Stomach smooth muscle (tissue), 2 donors: ENCODE results near the gene SDHD.
"Not testable (repeated sequence)": the region's sequence is repeated elsewhere in the genome, so short reads cannot be mapped to it uniquely, and the experiment has no call there.

Experiments
- H3K27ac ChIP-seq: one replicate; pipeline ENCODE4 v1.7.0; 2013; ENCODE audit warnings: mild to moderate bottlenecking, low read length, inconsistent platforms
- H3K27me3 ChIP-seq, 2 donors: one replicate each; pipeline ENCODE4 v1.7.0; 2013; ENCODE audit warnings: low read length in 2 of 2; ENCODE audit not compliant: insufficient read depth in 2 of 2, control insufficient read depth in 1 of 2
- H3K36me3 ChIP-seq, 2 donors: one replicate each; pipeline ENCODE4 v1.7.0; 2013; ENCODE audit warnings: low read length in 2 of 2; ENCODE audit not compliant: control insufficient read depth in 2 of 2, insufficient read depth in 2 of 2
- H3K4me1 ChIP-seq: one replicate; pipeline ENCODE4 v1.7.0; 2013; ENCODE audit warnings: low read length; ENCODE audit not compliant: control insufficient read depth, insufficient read depth
- H3K4me3 ChIP-seq, 2 donors: one replicate each; pipeline ENCODE4 v1.7.0; 2013; ENCODE audit warnings: low read length in 2 of 2
- H3K9ac ChIP-seq, 2 donors: one replicate each; pipeline ENCODE4 v1.7.0; 2013; ENCODE audit warnings: low read length in 2 of 2, mild to moderate bottlenecking in 1 of 2
- H3K9me3 ChIP-seq, 2 donors: one replicate each; pipeline ENCODE4 v1.7.0; 2013; ENCODE audit warnings: low read length in 2 of 2; ENCODE audit not compliant: control insufficient read depth in 2 of 2
- donor health status: healthy.
- donor health status: Pancreatic carcinoma.

Gene SDHD

GRCh38 chr11:112086422-112087191 lies at the start of gene SDHD, which contains the start of gene TIMM8B:
Gene SDHD, plus strand, starts transcription at chr11:112086873. Its CDS starts 35 bp downstream, at chr11:112086908.
Gene TIMM8B, minus strand, starts transcription at chr11:112086756. Its CDS starts 33 bp downstream, at chr11:112086723.
- H3K36me3 ChIP-seq: peaks cover 35% of the 10 kb centered on the region in 2 donors
- peaks cover 16% of the 10 kb centered on the region for H3K4me1 ChIP-seq
- H3K9ac ChIP-seq: peak within 1 kb of the TSS; percentile 98 to 99

GRCh38 chr11:112037527-112037926 lies 49.1 kb upstream of the SDHD start:
- Histone ChIP-seq H3K36me3 (peaks cover 22 to 33% of the 10 kb centered on the region in 2 donors), H3K4me1 (no peaks in the 10 kb centered on the region), H3K4me3 (no peak overlapping the region), H3K27me3 (no peaks in the 10 kb centered on the region), H3K9me3 (no peaks in the 10 kb centered on the region), H3K27ac (no peak overlapping the region), H3K9ac (no peak overlapping the region)

More at GRCh38 chr11:112086422-112087191, at the start of gene SDHD, which contains the start of gene TIMM8B:
- Histone ChIP-seq H3K27me3 (no peaks in the 10 kb centered on the region), H3K4me3 (peak within 1 kb of the TSS; percentile 99 to 100), H3K27ac (peak within 1 kb of the TSS; percentile 76), H3K9me3 (no peaks in the 10 kb centered on the region)

- no peaks in the 10 kb centered on the region for H3K27me3 ChIP-seq
- H3K9ac ChIP-seq: no peak overlapping the region
- no peak overlapping the region for H3K4me3 ChIP-seq
- no peak overlapping the region for H3K27ac ChIP-seq
- H3K4me1 ChIP-seq: no peaks in the 10 kb centered on the region
- peaks cover 18 to 34% of the 10 kb centered on the region in 2 donors for H3K36me3 ChIP-seq
- no peaks in the 10 kb centered on the region for H3K9me3 ChIP-seq
Measured at GRCh38 chr11:112042161-112042960, 44.3 kb upstream of the SDHD start.

- no peaks in the 10 kb centered on the region for H3K4me1 ChIP-seq
- no peaks in the 10 kb centered on the region for H3K27me3 ChIP-seq
- H3K9ac ChIP-seq: no peak overlapping the region
- no peaks in the 10 kb centered on the region for H3K9me3 ChIP-seq
- H3K36me3 ChIP-seq: peaks cover 13 to 29% of the 10 kb centered on the region in 2 donors
- H3K27ac ChIP-seq: no peak overlapping the region
- no peak overlapping the region for H3K4me3 ChIP-seq
Measured at GRCh38 chr11:112042961-112043304, 43.7 kb upstream of the SDHD start.

DNA sequence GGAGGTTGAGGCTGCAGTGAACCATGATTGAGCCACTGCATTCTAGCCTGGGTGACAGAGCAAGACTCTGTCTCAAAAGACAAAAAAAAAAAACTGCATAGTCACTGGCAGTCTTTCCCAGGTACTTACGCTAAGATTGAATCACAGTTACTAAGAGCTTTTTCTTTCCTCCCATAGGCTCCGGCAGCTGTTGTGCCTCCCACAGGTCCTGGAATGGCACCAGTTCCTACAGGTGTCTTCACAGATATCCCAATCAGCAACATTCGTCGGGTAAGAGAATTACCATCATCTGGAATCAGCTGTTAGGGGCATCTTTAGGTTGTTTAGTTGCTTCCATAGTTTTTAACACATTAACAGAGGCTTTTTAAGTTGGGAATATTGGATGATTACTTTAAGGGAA lies 41.7 kb upstream of the SDHD start:
- H3K4me1 ChIP-seq: no peaks in the 10 kb centered on the region
- H3K9ac ChIP-seq: no peak overlapping the region
- peaks cover 8 to 24% of the 10 kb centered on the region in 2 donors for H3K36me3 ChIP-seq

DNA sequence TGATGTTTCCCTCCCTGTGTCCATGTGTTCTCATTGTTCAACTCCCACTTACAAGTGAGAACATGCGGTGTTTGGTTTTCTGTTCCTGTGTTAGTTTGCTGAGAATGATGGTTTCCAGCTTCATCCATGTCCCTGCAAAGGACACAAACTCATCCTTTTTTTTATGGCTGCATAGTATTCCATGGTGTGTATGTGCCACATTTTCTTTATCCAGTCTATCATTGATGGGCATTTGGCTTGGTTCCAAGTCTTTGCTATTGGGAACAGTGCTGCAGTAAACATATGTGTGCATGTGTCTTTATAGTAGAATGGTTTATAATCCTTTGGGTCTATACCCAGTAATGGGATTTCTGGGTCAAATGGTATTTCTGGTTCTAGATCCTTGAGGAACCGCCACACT lies 40.0 kb upstream of the SDHD start:
- H3K36me3 ChIP-seq: peaks cover 10 to 23% of the 10 kb centered on the region in 2 donors
- H3K27me3 ChIP-seq, H3K27ac ChIP-seq, H3K4me3 ChIP-seq, H3K9me3 ChIP-seq, H3K4me1 ChIP-seq, H3K9ac ChIP-seq: not testable (repeated sequence)

More for the DNA sequence above, 41.7 kb upstream of the SDHD start:
- Histone ChIP-seq H3K27me3 (no peaks in the 10 kb centered on the region), H3K4me3 (no peak overlapping the region), H3K9me3 (no peaks in the 10 kb centered on the region), H3K27ac (no peak overlapping the region)

DNA sequence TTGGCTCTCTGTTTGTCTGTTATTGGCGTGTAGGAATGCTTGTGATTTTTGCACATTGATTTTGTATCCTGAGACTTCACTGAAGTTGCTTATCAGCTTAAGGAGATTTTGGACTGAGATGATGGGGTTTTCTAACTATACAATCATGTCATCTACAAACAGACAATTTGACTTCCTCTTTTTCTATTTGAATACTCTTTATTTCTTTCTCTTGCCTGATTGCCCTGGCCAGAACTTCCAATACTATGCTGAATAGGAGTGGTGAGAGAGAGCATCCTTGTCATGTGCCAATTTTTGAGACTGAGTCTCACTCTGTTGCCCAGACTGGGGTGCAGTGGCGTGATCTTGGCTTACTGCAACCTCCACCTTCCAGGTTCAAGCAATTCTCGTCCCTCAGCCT lies 38.4 kb upstream of the SDHD start:
- not testable (repeated sequence) for H3K4me1 ChIP-seq, H3K27me3 ChIP-seq, H3K4me3 ChIP-seq, H3K9ac ChIP-seq, H3K27ac ChIP-seq, H3K9me3 ChIP-seq
- peaks cover 22 to 29% of the 10 kb centered on the region in 2 donors for H3K36me3 ChIP-seq

GRCh38 chr11:112049777-112050176 lies 36.9 kb upstream of the SDHD start:
- H3K27ac ChIP-seq: no peak overlapping the region
- H3K9me3 ChIP-seq: no peaks in the 10 kb centered on the region
- H3K4me1 ChIP-seq: no peaks in the 10 kb centered on the region
- H3K36me3 ChIP-seq: peaks cover 25 to 27% of the 10 kb centered on the region in 2 donors
- no peak overlapping the region for H3K4me3 ChIP-seq
- no peak overlapping the region for H3K9ac ChIP-seq
- H3K27me3 ChIP-seq: no peaks in the 10 kb centered on the region

DNA sequence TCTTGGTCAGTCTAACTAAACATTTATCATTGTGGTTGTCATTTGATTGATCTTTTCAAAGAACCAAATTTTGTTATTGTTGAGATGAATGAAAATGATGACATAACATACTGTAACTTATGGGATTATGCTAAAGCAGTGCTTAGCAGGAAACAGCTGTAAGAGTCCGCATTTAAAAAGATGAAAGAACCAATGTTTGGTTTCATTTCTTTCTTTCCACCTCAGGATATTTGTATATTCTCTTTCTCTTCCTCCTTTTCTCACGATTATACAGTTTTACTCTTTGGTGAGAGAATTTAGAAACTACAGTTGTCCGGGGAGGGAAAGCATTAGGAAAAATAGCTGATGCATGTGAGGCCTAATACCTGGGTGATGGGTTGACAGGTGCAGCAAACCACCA lies 36.0 kb upstream of the SDHD start:
- Histone ChIP-seq H3K27me3 (no peaks in the 10 kb centered on the region), H3K36me3 (peaks cover 19 to 20% of the 10 kb centered on the region in 2 donors), H3K4me1 (no peaks in the 10 kb centered on the region), H3K27ac (no peak overlapping the region), H3K9ac (no peak overlapping the region), H3K9me3 (no peaks in the 10 kb centered on the region), H3K4me3 (no peak overlapping the region)

DNA sequence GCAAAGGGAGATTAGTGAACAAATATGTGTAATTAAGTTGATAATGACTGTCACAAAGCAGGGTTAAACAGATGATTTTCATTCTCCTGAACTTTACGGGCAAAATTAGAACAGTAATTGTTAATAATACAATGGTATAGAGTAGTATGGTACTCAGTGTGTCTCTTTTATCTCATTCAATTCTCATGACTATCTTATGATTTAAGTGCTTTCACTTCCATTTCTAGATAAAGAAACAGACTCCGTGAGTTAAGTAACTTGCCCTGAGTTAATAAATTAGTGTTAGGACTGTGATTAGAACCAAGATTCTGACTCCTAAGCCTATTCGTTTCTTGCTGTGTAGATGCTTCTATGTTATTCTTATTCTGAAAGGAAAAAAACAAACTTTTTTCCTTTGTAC lies 34.9 kb upstream of the SDHD start:
- Histone ChIP-seq H3K9ac (no peak overlapping the region), H3K36me3 (peaks cover 20% of the 10 kb centered on the region in 2 donors), H3K4me3 (no peak overlapping the region), H3K27ac (no peak overlapping the region), H3K27me3 (no peaks in the 10 kb centered on the region), H3K4me1 (no peaks in the 10 kb centered on the region), H3K9me3 (no peaks in the 10 kb centered on the region)
